Dermis blood vessel endothelial cell (primary cell): ENCODE data around the gene PRRC2B. TPM values are rescaled to one million over a fixed set of nuclear protein-coding genes. Genes with fewer than 3 reads are reported as not detected.

Experiments
- DNase-seq: peaks from one replicate; pipeline ENCODE4 v3.0.0; 2010
- total RNA-seq: library from RNA; depleted of rRNA; stranded (reverse); fragments of >200 nt; gene quantifications from 2 replicates; pipeline ENCODE4 v1.2.3, GENCODE V29; 2014

Gene PRRC2B
- total RNA-seq, 1 donor from 2014 or later: 63.8 TPM

DNA sequence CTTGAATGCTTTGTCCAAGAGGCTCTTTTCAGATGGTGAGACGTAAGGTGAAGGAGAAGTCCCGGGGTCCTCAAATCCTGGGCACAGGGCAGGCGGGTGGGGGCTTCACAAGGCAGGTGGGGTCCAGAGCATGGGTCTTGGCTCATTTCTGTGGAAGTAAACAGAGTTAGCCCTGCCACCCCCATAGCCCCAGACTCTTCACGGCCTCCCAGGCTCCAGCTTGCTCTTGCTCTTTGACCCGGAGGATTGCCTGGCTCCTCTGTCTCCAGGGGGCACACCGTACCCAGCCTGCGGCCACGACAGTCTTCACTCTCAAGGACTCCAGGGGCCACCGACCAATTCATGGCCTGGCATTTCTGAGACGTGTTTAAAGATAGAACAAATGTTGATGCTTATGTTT is 80.0 kb downstream of the PRRC2B start:
- no peak for DNase-seq

GRCh38 chr9:131474711-131475110 is 80.8 kb downstream of the PRRC2B start:
- no peak for DNase-seq

GRCh38 chr9:131475111-131475955 is 81.4 kb downstream of the PRRC2B start:
- DNase-seq: no peak

- peak; percentile 22 for DNase-seq
Measured at GRCh38 chr9:131475956-131476776, 82.3 kb downstream of the PRRC2B start.

DNA sequence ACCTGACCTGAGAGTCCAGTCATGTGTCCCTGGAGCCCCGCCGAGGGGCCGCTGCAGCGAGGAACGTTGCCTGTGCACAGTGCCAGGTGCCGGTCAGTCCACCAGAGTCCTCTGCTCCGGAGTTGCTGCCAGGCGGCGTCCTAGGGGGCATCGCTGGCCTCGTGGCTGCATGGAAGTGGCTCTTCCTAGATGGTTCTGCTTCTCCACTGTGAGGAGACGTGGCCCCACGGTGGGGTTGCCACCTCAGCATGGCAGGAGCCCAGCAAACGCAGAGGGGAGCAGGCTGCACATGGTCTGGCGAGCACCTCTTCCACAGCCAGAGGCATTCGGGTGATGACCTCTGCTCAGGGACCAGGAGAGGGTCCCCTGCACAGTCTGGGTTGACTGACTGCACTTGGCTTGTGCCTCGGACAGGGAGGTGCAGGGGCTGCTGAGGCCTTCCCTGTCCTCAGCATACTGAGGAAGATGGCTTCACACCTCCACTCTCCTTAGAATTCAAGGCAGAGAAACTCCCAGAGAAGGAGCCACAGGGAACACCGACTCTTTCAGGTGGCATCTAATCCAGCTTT is 83.0 kb downstream of the PRRC2B start:
- no peak for DNase-seq

DNA sequence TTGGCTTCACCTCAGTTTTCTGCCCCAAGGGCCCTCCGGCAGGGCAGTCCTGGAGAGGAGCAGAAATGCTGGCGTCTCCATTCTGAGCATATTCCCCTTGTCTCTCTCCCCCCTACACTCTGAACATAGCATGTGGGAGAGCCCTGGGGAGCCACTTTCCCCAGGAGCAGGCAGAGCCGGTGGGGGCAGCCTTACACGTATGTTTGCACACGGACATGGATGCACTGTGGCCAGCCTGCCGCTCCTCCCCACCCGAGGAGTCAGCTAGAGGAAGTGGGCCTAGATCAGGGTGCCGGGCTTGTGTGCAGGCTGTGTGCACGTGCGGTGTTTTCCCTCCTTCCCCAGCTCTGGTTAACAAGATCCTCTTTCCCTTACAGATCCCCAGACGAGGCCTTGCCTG is 83.5 kb downstream of the PRRC2B start:
- DNase-seq: no peak

- DNase-seq: no peak
Measured at GRCh38 chr9:131477816-131478419, 84.0 kb downstream of the PRRC2B start.

- peak; percentile 67 for DNase-seq
Measured at GRCh38 chr9:131478421-131478868, 84.6 kb downstream of the PRRC2B start.

- DNase-seq: no peak
Measured at GRCh38 chr9:131478911-131479310, 85.0 kb downstream of the PRRC2B start.

DNA sequence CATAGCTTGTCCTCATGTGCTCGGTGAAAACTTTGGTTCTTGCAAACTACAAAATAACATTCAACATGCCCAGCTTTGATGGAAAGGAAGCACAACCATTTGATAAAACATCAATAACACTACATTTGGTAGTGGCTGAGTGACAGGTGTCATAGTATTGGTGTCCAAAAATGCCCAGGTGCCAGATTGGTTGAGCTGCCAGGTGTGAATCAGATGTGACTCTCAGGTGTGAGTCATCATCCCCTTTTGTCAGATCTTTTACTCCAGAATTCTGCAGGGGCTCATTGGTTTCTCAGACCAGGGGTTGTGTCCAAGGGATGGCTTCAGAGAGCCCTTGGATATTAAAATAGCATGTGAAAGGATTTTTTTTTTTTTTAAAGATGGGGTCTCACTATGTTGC is 86.4 kb downstream of the PRRC2B start:
- DNase-seq: no peak

GRCh38 chr9:131481441-131482342 is 87.8 kb downstream of the PRRC2B start:
- DNase-seq: no peak

DNA sequence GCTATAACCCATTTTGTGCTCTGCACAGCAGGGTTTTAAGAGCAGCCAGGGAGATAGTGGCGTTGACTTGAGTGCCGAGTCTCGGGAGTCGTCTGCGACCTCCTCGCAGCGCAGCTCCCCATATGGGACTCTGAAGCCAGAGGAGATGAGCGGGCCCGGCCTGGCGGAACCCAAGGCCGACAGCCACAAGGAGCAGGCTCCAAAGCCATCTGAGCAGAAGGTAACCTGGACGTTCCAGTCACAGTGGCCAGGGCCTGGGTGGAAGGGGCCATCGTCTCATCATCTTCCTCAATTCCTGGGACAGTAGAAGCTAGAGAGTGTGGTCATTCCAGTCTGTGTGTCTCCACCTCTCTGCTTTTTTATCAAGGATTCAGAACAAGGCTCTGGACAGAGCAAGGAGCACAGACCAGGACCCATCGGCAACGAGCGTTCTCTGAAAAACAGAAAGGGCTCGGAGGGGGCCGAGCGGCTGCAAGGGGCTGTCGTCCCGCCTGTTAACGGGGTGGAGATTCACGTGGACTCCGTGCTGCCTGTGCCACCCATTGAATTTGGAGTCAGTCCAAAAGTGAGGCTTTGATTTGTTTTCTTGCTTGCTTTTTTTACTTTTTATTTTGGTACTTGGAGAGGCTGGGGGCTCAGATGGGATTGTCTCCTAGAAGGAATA is 88.6 kb downstream of the PRRC2B start:
- DNase-seq: no peak

- no peak for DNase-seq
Measured at GRCh38 chr9:131483319-131484050, 89.6 kb downstream of the PRRC2B start.

DNA sequence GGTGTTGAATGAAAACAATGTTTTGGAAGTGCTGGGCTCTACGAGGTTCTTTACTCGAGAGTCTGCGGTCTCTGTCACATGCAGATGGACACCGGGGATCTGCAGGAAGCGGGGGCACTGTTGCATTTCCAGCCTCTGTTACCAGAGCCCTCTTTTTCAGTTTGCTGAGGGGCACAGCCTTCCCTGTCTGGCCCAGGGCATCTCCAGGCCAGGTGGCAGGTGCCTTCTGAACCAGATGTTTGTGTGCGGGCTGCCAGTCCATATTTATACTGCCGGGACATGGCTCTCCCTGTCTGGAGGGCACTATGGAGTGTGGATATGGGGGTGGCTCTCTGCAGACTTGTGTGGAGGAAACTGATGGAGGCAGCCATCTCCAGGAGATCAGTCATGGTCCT is 90.2 kb downstream of the PRRC2B start:
- no peak for DNase-seq

- no peak for DNase-seq
Measured at GRCh38 chr9:131484560-131485185, 90.8 kb downstream of the PRRC2B start.

DNA sequence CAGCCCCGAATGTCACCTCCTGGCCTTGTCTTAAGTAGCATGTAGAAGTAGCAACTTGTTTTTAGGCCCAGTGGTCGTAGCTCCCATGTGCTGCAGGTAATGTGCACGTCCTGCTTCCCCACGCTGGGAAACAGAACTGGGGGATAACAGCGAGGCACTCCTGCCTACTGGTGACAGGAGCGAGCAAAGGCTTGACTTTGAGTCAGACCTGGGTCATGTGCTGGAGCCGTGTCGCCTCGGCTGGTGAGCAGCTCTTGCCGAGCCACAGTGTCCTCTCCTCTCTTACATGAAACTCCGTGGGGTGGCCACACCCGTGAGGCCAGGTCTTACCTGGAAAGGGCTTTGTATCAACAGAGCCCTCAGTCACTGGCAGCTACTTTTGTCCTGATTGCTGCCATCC is 91.3 kb downstream of the PRRC2B start:
- DNase-seq: no peak

DNA sequence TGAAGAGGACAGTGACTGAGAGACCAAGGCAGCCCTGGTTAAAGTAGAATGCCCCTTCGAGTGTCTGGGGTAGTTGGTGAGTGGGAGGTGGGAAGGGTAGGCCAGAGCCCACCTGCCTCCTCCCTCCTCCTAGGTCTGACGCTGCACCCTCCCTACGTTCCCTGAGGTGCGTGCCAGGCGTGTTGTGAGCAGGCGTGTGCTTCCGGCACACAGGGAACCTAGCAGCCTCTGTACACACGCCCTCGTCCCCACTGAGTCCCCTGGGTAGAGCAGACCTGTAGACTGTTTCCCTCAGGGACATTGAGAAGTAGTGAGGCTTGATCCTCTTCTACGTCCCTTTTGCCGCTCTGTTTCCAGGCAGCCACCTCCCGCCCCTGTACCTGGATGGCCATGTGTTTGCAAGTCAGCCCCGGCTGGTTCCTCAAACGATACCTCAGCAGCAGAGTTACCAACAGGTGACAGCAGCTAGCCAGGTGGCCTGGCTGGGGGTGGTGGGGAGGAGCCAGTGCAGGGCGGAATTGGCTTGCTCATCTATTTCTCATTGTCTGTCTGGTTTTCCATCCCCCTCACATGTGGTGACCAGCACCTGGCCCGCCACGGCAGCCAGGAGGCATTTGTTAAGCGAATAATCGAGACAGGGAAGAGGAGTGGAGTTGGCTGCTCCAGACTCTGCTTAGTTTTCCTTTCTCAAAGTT is 92.0 kb downstream of the PRRC2B start:
- no peak for DNase-seq

GRCh38 chr9:131487001-131487400 is 93.1 kb downstream of the PRRC2B start:
- DNase-seq: no peak

- DNase-seq: no peak
Measured at GRCh38 chr9:131487621-131488031, 93.7 kb downstream of the PRRC2B start.
